Measurements from ENCODE around the gene CORO2B.

The CORO2B gene

GRCh38 chr15:68598171-68599152 lies 19.7 kb downstream of the CORO2B start:
- TF ChIP-seq, protein P1, sequence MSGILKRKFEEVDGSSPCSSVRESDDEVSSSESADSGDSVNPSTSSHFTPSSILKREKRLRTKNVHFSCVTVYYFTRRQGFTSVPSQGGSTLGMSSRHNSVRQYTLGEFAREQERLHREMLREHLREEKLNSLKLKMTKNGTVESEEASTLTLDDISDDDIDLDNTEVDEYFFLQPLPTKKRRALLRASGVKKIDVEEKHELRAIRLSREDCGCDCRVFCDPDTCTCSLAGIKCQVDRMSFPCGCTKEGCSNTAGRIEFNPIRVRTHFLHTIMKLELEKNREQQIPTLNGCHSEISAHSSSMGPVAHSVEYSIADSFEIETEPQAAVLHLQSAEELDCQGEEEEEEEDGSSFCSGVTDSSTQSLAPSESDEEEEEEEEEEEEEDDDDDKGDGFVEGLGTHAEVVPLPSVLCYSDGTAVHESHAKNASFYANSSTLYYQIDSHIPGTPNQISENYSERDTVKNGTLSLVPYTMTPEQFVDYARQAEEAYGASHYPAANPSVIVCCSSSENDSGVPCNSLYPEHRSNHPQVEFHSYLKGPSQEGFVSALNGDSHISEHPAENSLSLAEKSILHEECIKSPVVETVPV (CRISPR knock-in tag; IDR thresholded peaks at IDR 0.05) = no peak
- no peak for TF ChIP-seq ZFP30 (CRISPR knock-in tag; IDR thresholded peaks at IDR 0.05)
- no peak for TF ChIP-seq ZC3H10 (CRISPR knock-in tag; IDR thresholded peaks at IDR 0.05)
- no peak for TF ChIP-seq CSDC2 (CRISPR knock-in tag; IDR thresholded peaks at IDR 0.05)
- TF ChIP-seq GLIS3 (CRISPR knock-in tag; IDR thresholded peaks at IDR 0.05) = no peak
- TF ChIP-seq OSR1 (CRISPR knock-in tag; IDR thresholded peaks at IDR 0.05) = no peak
- no peak for ATAC-seq

- TF ChIP-seq RARB (CRISPR knock-in tag; IDR thresholded peaks at IDR 0.05) (no peak), TSHZ2 (CRISPR knock-in tag; IDR thresholded peaks at IDR 0.05) (no peak), CSDC2 (CRISPR knock-in tag; IDR thresholded peaks at IDR 0.05) (no peak), CREB5 (CRISPR knock-in tag; IDR thresholded peaks at IDR 0.05; ENCODE audit: low read depth) (no peak), TOX (CRISPR knock-in tag; IDR thresholded peaks at IDR 0.05; ENCODE audit: borderline replicate concordance) (no peak), ESRRG (CRISPR knock-in tag; IDR thresholded peaks at IDR 0.05) (no peak), OSR1 (CRISPR knock-in tag; IDR thresholded peaks at IDR 0.05) (no peak), ZNF565 (CRISPR knock-in tag; conservative IDR thresholded peaks at IDR 0.05; ENCODE audit: low read depth) (no peak), ZFP30 (CRISPR knock-in tag; IDR thresholded peaks at IDR 0.05) (no peak), TCF4 (CRISPR knock-in tag; IDR thresholded peaks at IDR 0.05; ENCODE audit: borderline replicate concordance) (no peak), ZNF70 (CRISPR knock-in tag; IDR thresholded peaks at IDR 0.05) (no peak), PPARA (CRISPR knock-in tag; IDR thresholded peaks at IDR 0.05; ENCODE audit: borderline replicate concordance) (no peak), ZFP3 (CRISPR knock-in tag; IDR thresholded peaks at IDR 0.05) (no peak), ISL1 (CRISPR knock-in tag; IDR thresholded peaks at IDR 0.05) (no peak), ZC3H10 (CRISPR knock-in tag; IDR thresholded peaks at IDR 0.05) (no peak), SNAI2 (CRISPR knock-in tag; IDR thresholded peaks at IDR 0.05) (no peak)
- TF ChIP-seq, protein P2, sequence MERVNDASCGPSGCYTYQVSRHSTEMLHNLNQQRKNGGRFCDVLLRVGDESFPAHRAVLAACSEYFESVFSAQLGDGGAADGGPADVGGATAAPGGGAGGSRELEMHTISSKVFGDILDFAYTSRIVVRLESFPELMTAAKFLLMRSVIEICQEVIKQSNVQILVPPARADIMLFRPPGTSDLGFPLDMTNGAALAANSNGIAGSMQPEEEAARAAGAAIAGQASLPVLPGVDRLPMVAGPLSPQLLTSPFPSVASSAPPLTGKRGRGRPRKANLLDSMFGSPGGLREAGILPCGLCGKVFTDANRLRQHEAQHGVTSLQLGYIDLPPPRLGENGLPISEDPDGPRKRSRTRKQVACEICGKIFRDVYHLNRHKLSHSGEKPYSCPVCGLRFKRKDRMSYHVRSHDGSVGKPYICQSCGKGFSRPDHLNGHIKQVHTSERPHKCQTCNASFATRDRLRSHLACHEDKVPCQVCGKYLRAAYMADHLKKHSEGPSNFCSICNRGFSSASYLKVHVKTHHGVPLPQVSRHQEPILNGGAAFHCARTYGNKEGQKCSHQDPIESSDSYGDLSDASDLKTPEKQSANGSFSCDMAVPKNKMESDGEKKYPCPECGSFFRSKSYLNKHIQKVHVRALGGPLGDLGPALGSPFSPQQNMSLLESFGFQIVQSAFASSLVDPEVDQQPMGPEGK (CRISPR knock-in tag; IDR thresholded peaks at IDR 0.05; ENCODE audit: borderline replicate concordance) = no peak
- TF ChIP-seq, protein P1 (CRISPR knock-in tag; IDR thresholded peaks at IDR 0.05) = no peak
- TF ChIP-seq, protein P3, sequence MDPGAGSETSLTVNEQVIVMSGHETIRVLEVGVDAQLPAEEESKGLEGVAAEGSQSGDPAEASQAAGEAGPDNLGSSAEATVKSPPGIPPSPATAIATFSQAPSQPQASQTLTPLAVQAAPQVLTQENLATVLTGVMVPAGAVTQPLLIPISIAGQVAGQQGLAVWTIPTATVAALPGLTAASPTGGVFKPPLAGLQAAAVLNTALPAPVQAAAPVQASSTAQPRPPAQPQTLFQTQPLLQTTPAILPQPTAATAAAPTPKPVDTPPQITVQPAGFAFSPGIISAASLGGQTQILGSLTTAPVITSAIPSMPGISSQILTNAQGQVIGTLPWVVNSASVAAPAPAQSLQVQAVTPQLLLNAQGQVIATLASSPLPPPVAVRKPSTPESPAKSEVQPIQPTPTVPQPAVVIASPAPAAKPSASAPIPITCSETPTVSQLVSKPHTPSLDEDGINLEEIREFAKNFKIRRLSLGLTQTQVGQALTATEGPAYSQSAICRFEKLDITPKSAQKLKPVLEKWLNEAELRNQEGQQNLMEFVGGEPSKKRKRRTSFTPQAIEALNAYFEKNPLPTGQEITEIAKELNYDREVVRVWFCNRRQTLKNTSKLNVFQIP (CRISPR knock-in tag; IDR thresholded peaks at IDR 0.05; ENCODE audit: borderline replicate concordance, low read depth) = no peak
- no peak; the same call in 2 of the 3 replicates for ATAC-seq
These were observed 20.4 kb downstream of the CORO2B start for GRCh38 chr15:68599153-68599545.

All from SK-N-SH treated with all-trans-retinoic acid at 6 μM for 48 hours (cell line).